Activated CD4-positive, CD25-positive, alpha-beta regulatory T cell (primary cell): ENCODE results near the gene LZTFL1.

Experiments
- DNase-seq, 4 experiments: peaks; one replicate each; lab custom pipeline; 2025; lab: John Stamatoyannopoulos, UW

The LZTFL1 gene

DNA sequence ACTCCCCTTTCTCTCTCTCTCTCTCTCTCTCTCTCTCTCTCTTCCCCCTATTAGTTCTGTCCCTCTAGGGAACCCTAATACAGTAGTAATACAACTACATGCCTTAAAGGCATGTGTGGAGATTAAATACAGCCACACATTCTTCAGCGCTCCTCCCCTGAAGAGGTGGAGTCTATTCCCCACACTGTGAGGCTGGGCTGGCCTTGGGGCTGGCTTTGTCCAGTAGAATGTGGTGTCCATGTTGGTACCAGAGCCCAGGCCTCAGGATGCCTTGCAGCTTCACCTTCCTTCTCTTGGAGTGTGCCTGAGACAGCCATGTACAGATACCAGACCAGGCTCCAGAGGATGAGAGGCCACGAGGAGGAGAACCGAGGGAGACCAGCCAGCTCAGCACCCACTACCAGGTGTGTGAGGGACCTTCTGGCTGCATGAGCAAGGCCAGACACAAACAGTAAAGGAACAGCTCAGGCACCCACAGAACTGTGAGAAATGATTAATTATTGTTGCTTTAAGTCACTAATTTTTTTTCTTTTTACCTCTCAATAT, 56.2 kb downstream of the LZTFL1 start:
- DNase-seq = no peak

GRCh38 chr3:45783667-45784066, 58.3 kb downstream of the LZTFL1 start:
- no peak for DNase-seq

GRCh38 chr3:45782381-45782780, 59.5 kb downstream of the LZTFL1 start:
- no peak for DNase-seq

- DNase-seq = no peak
Measured at GRCh38 chr3:45781841-45782240, 60.1 kb downstream of the LZTFL1 start.

DNA sequence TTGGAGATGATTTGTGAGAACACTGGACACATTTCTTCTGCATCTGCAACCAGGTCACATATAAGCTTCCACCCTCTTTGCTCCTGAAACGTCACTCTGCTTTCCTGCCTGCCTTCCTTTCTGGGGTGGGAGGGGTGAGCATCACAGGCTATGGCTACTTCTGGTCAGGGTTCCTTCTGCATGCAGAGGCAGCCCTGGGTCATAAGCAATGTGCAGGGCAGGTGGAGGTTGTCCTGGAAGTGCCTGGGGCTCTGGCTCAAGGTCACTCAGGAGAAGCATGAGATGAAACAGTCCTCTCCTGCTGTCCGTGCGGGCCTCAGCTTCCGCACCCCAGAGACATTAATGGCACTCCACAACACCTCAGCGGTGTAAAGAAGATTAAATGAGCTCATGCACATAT, 60.6 kb downstream of the LZTFL1 start:
- DNase-seq = no peak

DNA sequence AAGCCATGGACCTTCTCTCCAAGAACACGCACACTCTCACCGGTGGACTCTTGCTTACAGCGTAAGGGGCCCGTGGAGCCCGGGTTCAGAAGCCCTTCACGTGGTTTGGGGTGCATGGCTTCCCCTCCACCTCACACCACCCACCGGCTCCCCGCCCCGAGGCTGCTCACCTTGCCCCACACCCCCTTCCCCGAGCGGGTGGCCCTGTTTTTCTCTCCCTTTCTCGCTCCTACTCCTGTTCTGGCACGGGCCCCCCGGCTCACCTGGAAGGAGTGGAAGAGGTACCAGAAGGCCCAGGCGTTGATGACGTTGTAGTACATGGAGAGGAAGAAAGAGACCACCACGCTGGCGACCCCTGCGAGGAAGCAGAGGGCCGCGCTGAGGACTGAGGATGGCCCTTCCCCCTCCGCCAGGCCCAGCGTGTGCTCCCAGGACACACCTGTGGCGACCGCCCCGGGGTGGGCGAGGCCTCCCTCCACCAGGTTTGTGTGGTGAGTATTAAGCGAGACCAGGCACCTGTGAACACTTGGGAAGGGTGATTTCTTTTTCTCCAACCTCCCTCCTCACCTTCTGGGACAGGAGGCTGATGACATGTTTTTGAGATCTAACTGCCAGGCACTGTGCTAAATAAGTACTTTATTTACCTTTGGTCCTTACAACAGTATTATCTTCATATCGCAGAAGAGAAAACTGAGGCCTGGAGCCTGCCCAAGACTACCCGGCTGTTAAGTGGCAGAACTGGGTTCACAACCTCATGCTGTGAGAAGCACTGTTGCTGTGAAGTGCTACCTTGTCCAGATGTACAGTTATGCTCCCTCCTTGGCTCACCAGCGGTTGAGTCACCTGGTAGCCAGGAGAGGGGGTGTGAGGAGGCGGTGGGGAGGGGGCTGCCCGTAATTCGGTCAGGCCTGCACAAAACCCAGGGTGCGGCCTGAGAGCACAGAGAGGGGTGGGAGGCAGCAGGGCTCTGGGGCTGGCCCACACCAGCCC, 61.9 kb downstream of the LZTFL1 start:
- no peak for DNase-seq

- no peak for DNase-seq
Measured at GRCh38 chr3:45778761-45779201, 63.1 kb downstream of the LZTFL1 start.

DNA sequence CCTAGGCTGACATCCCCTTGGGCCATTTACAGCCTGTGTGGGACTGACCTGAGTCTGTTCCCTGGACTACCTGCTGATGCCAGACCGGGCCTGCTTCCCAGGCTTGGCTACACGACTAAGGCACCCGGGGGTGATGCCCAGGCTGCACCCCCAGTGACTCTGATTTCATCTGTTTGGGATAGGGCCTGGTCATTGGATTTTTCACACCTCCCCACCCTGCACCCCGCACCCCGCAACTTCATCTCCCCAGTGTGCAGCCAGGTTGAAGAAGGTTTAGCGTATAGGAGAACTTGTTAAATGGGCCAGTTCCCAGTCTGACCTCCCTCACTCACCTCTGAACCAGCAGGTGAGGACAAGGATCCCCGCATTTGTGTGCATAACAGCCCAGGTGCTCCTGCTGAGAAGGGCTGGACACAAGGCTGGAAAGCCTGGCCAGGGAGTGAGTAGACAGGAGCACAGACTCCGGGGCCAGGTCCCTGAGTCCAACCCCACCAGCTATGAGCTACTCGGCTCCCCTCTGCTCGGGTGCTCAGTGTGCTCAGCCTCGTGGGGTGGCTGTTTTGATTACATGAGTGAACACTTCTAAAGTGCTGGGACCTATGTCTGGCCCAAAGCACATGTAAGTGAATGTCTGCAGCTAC, 64.1 kb downstream of the LZTFL1 start:
- no peak for DNase-seq

- DNase-seq = no peak
Measured at GRCh38 chr3:45777111-45777745, 64.7 kb downstream of the LZTFL1 start.

DNA sequence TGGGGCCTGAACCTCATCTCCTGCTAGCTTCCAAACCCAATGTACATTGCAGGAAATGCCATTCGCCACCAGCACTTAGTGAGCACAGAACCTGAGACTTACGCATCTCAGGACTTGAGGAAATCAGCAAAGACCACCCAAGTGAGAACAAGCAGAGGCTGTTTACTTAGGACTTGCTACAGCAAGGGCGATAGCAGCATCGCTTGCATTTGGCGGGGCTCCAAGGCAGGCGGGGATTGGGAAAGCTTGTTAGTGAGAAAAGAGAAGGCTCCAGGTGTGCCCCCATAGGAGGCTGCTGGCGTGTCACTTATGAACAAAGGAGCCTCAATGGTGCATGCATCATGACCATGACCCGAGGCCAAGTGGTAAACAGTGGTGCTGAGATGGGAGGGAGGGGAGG, 65.3 kb downstream of the LZTFL1 start:
- no peak for DNase-seq

- DNase-seq = no peak
Measured at GRCh38 chr3:45776301-45776595, 65.7 kb downstream of the LZTFL1 start.

- no peak for DNase-seq
Measured at GRCh38 chr3:45775571-45776300, 66.2 kb downstream of the LZTFL1 start.

DNA sequence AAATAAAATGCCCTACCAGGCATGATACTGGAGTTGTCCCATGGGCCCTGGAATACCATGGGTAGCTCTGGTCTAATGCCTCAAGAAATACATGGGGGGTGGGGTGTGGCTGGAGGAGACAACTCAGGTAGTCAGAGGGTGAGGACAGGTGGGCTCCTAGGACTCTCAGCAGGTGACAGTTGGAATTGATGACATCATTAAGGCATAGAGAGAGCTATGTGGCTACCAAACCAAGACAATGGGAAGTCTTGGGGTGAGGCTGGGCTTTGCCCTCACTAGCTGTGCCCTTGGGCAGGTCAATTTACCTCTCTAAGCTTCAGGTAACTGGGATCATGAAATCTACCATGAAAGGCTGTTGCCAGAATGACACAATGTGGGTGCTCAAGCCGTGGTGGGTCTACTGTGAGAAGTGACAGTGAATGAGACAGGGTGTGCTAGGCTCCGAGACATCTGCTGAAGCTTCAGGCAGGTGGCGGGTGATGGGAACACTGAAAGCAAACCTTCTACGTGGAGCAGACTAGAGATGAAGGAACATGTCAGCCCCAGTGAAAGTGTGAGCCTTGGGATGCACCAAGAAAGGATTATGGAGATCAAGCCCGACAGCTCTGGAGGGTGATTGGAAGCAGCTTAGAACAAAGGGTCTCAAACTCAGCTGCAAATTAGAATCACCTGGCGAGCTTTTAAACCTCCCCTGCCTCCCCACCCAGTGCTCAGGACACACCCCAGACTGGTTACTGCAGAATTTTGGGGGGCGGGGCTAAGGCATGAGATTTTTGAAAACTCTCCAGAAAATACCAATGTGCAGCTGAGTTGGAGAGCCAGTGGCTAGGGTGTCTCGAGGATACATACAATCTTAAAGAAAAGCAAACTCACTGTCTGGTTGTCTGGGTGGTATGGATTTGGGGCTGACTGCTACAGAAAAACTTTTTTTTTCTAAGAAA, 67.1 kb downstream of the LZTFL1 start:
- DNase-seq = no peak

- DNase-seq = no peak
Measured at GRCh38 chr3:45773714-45774449, 68.0 kb downstream of the LZTFL1 start.
